ENCODE data around the gene GRM8. TPM values are rescaled to one million over a fixed set of nuclear protein-coding genes. Genes with fewer than 3 reads are reported as not detected.
A peak's percentile ranks its signal among the peaks of the same experiment; 100 is the strongest.

GRM8 gene
- total and polyA plus RNA-seq, 9 of the 15 experiments (the other 6 are each of a cell fraction or from before 2014, with no cell fraction given): 0.13 TPM; not detected in 7

GRCh38 chr7:126698909-126699308 is 553.8 kb downstream of the GRM8 start (continued):
- peak; percentile 64 for TF ChIP-seq ARID3A (IDR thresholded peaks at IDR 0.05; ENCODE audit: borderline replicate concordance, low read depth, low read length)
- TF ChIP-seq TEAD4 (IDR thresholded peaks at IDR 0.05; ENCODE audit: low read length): peak; percentile 95
- TF ChIP-seq TEAD4 (CRISPR knock-in tag; IDR thresholded peaks at IDR 0.05; ENCODE audit: borderline replicate concordance): no peak
- no peak for TF ChIP-seq ID3 (CRISPR knock-in tag; IDR thresholded peaks at IDR 0.05)
- no peak for TF ChIP-seq ID3 (tag; IDR thresholded peaks at IDR 0.05)
- TF ChIP-seq, protein P1, sequence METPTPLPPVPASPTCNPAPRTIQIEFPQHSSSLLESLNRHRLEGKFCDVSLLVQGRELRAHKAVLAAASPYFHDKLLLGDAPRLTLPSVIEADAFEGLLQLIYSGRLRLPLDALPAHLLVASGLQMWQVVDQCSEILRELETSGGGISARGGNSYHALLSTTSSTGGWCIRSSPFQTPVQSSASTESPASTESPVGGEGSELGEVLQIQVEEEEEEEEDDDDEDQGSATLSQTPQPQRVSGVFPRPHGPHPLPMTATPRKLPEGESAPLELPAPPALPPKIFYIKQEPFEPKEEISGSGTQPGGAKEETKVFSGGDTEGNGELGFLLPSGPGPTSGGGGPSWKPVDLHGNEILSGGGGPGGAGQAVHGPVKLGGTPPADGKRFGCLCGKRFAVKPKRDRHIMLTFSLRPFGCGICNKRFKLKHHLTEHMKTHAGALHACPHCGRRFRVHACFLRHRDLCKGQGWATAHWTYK (CRISPR knock-in tag; IDR thresholded peaks at IDR 0.05): peak; percentile 45; the same call in 1 of the 2 replicates
- TF ChIP-seq MED1 (CRISPR knock-in tag; IDR thresholded peaks at IDR 0.05; ENCODE audit: borderline replicate concordance): no peak
- peak; percentile 70 for TF ChIP-seq FOXM1 (IDR thresholded peaks at IDR 0.05; ENCODE audit: low read depth)
- TF ChIP-seq FOXM1 (CRISPR knock-in tag; IDR thresholded peaks at IDR 0.05; ENCODE audit: low read depth): no peak
- TF ChIP-seq NUFIP1 (IDR thresholded peaks at IDR 0.05; ENCODE audit: partially characterized antibody): no peak
- TF ChIP-seq ZSCAN32 (CRISPR knock-in tag; IDR thresholded peaks at IDR 0.05): no peak
- no peak for TF ChIP-seq FUS (optimal IDR thresholded peaks at IDR 0.05; ENCODE audit: low read depth, low read length)
- TF ChIP-seq NR2F6 (CRISPR knock-in tag; IDR thresholded peaks at IDR 0.05): no peak

Data from K562 (cell line).